Cardiac septum (tissue), 1 donor: ENCODE measurements around the gene CCL27. TPM values are rescaled to one million over a fixed set of nuclear protein-coding genes. Genes with fewer than 3 reads are reported as not detected.
"Not testable (repeated sequence)": the region's sequence is repeated elsewhere in the genome, so short reads cannot be mapped to it uniquely, and the experiment has no call there.

Experiments
- DNase-seq: peaks from one replicate; pipeline ENCODE4 v3.0.0-alpha.2; 2020; ENCODE audit warnings: low spot score
- intact Hi-C: fragments of 100-400 bp; cut with DNase I; formaldehyde crosslinking; loops from one replicate; pipeline ENCODE4 v1.14.0; 2022
- total RNA-seq: library from RNA; stranded (reverse); fragmentation: NEBNext Ultra II Directional; extraction: Animal tissue kit (Norgen Biotek cat#: 25700); gene quantifications from one replicate; pipeline ENCODE4 v1.2.1, GENCODE V29; 2021
- donor health status: DM: no; HTN: no; CAD: no.

CCL27 gene
- total RNA-seq, 1 donor from 2014 or later = not detected

DNA sequence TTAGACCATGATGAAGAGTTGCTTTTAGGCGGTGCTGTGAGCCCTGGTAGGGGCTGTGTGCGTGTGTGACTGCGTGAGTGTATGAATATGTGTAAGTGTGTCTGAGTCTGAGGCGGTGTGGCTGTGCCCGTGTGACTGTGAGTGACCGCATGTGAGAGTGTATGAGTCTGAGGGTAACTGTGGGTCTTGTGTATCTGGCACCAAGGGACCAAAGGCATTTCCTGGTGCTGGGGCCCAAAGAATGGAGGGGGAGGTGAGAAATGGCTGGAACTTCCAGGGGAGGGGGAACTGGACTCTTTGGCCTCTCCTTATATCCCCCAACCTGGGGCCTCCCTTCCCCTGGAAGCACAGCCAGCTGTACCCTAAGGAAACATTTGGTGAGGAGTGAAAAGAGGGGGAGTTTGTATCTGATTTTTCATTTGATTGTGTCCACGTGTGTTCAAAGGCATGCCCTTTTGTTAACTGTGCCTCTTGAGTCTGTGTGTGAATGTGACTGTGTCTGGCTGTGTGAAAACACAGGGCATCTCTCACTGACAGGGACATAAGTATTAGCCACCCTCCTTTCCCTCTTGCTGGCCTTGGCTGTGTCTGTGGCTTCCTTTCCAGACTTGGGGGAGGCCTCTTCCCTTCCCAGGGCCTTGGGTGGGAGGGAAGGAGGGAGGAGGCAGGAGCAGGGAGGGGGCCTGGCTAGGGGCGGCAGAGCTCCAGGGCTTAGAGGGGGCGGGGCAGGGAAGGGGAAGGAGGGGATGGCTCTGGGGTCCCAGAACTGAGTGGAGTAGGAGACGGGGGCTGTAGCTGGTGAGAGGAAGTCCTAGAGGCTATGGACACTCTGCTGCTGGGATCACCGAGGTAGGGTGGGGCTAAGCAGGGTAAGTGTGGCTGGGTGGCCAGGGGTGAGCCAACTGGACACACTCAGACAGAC is 9.0 kb downstream of the CCL27 start:
- intact Hi-C loops = no loop called here
- no peak for DNase-seq

DNA sequence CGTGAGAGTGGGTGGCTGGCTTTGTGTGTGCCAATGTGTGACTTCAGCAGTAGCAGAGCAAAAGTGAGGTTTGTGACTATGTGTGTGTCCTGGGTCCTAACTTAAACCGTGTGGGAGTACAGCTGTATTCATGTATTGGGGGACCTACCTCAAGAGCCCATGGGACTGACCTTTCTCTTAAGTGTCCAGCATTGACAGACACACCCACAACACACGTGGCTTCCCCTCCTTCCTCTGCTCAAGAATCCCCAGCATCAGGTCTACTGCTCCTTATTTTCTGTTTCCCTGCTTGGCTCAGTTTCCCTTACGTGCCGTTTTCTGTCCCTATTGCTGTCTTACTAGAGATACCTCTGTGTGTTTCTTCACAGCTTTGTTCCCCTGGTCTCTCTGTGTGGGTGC is 9.9 kb downstream of the CCL27 start:
- DNase-seq = no peak
- intact Hi-C loops = no loop called here

DNA sequence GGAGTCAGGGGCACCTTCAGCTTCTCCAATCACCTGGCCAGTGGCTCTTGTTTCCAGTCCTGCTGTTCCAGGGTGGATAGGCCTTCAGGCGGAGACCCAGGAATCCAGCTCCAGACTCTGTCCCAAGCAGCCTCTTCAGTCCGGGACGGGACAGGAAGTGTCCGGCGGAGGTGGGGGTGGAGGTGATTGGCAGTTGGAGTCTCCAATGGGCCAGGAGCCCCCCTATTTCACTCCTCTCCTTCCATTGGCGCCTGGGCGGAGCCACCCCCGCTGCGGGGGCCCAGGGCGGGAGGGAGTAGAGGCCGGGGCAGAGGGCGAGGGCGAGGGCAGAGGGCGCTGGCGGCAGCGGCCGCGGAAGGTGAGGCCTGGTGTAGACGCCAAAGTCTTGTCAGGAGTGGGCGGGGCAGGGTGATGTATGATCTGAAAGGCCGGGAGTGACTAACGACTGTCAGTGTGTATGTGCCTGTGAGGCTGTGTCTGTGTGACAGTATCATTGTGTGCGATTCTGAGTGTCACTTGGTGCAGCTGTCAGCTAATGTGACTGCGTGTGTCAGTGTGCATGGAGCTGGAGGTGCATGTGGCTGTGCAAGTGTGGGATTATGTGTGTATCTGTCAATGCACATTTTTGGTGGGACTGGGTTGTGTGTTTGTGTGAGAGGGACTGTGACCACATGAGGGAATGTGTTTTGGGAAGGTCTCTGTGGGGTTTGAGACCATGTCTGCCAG is 10.4 kb downstream of the CCL27 start, which contains the start of gene IL11RA:
Gene IL11RA, plus strand, starts transcription at position 310 of the 726 bp plus-strand sequence. CDS start 3,033 bp downstream, outside the sequence.
- intact Hi-C loops = no loop called here

DNA sequence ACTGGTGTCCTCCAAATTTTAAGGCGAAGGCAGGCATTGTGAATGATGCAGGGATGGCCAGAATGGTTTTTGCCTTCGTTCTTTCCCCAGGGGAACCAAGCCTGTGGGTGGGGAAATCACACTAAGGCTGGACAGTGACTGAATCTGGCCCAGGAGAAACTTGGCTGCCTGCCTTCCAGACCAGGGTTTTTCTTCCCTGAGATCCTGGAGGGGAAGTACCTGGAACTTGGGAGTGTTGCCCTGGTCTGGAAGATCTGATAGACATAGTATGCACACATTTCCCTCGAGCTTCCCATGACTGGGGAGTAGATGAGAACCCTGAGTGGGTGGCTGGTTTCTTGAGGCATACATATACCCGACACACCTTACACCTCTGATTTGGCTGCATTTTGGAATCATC is 11.1 kb downstream of the CCL27 start:
- DNase-seq = no peak
- intact Hi-C loops = no loop called here

More for the DNA sequence above, 10.4 kb downstream of the CCL27 start, which contains the start of gene IL11RA:
- peak; percentile 94 for DNase-seq

DNA sequence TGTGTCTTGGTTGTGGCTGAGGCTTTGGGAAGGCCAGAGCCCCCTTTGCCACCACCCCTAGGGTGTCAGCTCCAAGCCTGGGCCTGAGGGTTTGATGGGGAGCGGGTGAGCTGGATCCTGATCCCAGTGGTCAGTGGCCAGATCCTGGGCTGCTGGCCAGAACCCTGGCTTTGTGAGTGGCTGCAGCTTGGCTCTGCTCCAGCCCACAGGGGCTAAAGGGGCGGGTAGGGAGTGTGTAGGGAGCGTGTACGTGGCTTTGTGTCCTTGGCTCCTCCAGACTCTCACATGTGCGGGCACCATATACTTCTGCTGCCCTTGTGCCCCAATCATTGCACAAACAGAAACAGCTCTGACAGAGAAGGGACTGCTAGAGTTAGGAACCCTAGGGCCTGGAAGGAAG is 11.6 kb downstream of the CCL27 start:
- no peak for DNase-seq
- intact Hi-C loops = no loop called here

DNA sequence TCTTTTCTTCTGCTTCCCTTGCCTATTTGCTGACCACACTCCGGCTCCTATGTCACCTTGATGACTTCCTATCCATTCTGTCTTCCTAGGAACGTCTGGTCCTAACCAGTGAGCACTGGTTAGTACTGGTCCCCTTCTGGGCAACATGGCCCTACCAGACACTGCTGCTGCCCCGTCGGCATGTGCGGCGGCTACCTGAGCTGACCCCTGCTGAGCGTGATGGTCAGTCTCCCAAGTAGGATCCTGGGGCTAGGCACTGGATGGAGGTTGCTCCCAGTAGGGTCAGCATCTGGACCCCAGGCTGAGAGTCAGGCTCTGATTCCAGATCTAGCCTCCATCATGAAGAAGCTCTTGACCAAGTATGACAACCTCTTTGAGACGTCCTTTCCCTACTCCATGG is 13.8 kb downstream of the CCL27 start:
- intact Hi-C loops = loop anchor here (5.0 kb wide), 2 partner anchors 36 to 54 kb away; partner anchors contain the start of gene RPP25L

DNA sequence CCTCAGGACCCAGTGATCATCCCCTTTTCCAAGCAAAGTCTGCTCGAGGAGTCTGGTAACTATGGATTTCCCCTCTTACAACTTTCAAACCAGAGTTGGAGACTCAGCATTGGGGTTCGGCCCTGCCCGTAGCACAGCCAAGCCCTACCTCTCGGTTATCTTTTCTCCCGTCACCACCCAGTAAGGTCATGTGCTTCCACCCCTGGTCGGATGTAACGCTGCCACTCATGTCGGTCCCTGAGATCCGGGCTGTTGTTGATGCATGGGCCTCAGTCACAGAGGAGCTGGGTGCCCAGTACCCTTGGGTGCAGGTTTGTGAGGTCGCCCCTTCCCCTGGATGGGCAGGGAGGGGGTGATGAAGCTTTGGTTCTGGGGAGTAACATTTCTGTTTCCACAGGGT is 14.8 kb downstream of the CCL27 start:
- intact Hi-C loops = loop anchor here (5.0 kb wide), 2 partner anchors 35 to 55 kb away; partner anchors contain the start of gene RPP25L
- DNase-seq = no peak

More for the DNA sequence above, 13.8 kb downstream of the CCL27 start:
- no peak for DNase-seq

DNA sequence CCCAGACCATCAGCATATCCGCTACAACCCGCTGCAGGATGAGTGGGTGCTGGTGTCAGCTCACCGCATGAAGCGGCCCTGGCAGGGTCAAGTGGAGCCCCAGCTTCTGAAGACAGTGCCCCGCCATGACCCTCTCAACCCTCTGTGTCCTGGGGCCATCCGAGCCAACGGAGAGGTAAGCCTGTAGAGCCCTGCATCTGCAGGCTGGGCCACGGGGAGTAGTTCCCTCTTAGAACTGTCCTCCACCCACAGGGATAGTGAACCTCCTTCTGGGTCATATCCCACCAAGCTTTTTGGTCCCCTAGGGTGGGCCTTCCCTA is 15.4 kb downstream of the CCL27 start:
- no peak for DNase-seq
- intact Hi-C loops = loop anchor here (5.0 kb wide), 2 partner anchors 35 to 55 kb away; partner anchors contain the start of gene RPP25L

DNA sequence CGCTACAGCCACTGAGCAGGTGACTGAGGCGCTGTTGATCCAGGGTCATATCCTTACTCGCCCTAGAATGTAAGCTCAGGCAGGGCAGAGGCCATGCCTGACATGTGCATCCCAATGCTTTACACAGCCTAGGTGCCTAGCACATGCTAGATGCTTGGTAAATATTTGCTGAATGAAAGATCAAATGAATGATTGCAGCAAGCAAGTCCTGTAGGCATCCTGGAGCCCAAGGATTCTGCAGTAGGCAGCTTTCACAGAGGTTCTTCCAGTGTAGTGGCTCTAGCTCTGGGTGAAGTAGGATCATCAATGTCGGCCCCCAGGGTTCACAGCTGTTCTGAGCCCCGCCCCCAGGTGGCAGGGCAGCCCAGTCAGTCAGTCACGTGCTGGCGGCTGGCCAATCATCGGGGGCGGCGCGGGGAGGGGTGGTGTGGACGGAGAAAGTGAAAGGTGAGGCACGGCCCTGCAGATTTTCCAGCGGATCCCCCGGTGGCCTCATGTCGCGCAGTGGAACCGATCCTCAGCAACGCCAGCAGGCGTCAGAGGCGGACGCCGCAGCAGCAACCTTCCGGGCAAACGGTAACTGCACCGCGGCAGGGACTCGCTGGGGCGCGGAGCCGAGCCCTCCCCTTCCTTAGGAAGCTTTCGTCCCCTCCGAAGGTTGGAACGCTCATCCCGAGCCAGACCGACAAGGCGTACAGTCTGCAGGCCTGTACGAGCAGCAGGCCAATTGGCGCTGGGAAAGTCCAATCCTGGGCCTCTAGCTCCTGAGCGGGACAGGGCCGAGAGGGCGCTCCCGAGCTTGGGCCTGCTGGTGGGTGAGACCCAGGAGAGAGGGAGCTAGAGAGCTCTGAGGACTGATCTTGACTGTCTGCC is 16.0 kb downstream of the CCL27 start, which contains the start of gene GALT:
Gene GALT, plus strand, starts transcription at position 465 of the 873 bp plus-strand sequence. Its CDS starts 30 bp downstream, at position 495.
- peak; percentile 99 for DNase-seq
- intact Hi-C loops = loop anchor here (5.0 kb wide), 2 partner anchors 34 to 56 kb away; partner anchors contain the start of gene RPP25L

DNA sequence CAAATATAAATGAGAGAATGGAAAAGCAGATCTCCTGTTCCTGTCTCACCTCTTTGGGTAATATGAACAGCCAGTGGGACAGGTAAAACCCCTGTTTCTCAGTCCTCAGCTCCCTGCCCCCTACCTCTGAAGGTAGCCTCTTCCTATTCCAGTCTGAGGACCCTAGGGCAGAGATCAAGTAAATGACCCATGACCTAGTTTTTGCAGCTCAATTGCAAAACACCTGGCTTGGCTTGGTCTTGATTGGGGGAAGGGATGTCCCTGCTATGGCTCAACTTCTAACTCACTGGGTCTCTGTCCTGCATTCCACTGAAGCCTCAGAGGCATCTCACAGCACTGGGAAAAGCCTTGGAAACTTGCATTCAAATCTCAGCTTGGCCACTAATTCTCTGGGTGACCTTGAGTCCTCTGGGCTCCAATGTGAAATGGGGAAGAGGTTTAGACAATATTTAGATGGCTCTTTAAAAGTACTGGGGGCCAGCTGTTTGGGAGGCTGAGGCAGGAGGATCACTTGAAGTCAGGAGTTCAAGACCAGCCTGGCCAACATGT is 17.6 kb downstream of the CCL27 start:
- intact Hi-C loops = loop anchor here (5.0 kb wide), 2 partner anchors 33 to 57 kb away; partner anchors contain the start of gene RPP25L
- DNase-seq = no peak

DNA sequence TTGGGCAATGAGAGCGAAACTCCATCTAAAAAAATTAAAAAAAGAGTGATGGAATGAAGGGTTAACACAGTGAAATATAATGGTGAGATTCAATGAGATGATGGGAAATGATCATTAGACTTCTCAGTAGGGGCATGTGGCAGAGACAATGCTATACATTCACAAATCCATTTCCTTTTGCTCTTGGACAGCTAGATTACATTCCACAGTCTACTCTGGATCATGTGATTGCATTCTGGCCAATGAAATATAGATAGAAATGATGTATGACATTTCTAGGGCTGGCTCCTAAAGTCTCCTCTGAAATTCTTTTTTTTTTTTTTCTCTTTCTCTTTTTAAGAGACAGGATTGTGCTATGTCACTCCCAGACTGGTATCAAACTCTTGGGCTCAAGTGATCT is 19.8 kb downstream of the CCL27 start:
- intact Hi-C loops = no loop called here
- DNase-seq = no peak

DNA sequence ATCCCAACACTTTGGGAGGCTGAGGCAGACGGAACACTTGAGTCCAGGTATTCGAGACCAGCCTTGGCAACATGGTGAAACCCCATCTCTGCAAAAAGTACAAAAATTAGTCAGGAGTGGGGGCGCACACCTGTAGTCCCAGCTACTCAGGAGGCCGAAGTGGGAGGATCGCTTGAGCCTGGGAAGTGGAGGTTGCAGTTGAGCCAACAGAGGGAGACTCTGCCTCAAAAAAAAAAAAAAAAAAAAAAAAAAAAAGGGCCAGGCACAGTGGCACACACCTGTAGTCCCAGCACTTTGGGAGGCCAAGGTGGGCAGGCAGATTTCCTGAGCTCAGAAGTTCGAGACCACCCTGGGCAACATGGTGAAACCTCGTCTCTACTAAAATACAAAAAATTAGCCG is 23.1 kb downstream of the CCL27 start:
- DNase-seq, intact Hi-C loops: not testable (repeated sequence)

DNA sequence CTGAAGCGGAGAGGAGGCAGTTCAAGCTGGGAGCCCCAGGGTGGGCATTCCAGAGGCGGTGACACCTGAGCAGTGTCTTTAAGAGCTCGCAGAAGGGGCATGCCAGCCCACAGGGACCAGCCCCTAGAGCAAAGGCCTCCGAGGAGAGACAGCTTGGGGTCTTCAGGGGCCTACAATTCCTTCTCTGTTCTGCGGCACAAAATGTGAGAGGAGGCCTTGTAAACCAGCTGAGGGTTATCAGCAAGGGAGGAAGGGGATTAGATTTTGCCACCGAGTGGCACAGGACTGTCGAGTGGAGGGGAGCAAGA is 24.4 kb downstream of the CCL27 start:
- intact Hi-C loops = no loop called here
- no peak for DNase-seq

DNA sequence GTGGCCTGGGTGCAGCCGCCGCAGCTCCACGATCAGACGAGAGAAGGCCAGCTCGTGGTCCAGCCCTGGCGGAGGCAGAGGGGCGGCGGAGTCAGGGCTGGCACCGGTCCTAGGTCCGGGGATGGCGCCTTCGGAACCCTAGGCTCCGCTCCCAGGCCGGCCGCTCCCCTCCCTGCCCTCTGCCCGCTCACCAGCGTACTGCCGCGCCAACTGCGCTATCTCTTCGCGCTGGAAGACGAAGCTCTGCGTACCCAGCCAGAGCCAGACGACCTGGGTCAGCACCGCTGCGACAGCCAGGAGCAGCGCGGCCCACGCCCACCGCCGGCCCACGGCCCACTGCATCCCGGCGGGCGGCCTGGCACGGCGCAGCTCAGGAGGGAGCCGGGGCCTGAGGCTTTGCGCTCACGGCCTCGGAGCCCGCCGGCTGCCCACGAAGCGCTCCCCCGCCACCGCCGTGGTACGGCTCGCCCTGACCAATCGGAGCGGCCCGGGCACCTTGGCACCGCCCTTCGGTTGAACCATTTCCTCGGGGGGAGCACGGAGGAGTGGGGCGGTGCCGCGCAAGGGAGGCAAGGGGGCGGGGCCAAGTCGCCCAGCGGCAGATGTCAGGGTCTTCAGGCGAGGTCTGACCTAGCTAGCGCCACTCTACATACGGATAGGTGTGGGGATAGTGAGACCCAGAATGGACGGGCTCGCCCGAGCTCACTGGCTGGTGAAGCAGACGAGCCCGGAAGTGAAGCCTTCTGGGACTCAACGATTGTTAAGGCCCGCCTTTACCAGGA is 24.9 kb downstream of the CCL27 start, which contains the start of gene SIGMAR1:
Gene SIGMAR1, minus strand, starts transcription at position 432 of the 782 bp plus-strand sequence. Its CDS starts 90 bp downstream, at position 342.
- DNase-seq = peak; percentile 97

DNA sequence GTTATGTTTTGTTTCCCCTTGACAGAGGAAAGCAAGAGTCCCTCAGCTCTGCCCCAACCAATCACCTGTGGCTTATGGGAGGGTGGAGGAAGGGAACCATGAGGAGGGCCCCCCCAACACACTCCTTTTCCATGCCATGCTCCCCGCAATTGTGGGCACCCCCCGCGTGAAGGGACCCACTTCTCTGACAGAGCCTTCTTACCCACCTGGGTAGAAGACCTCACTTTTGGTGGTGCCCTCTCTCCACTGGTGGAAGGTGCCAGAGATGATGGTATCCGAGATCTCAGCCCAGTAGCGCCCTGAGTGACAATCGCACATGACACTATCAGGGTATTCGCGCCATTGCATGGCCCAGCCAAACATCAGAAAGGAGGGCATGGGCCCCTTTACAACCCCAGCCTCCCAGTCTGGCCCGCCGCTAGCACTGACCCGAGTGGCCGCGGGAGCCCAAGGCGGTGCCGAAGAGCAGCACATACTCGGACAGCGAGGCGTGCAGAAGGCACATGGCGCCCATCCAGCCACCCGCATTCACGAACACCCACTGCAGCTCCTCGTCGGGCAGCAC is 25.6 kb downstream of the CCL27 start:
- DNase-seq = no peak
- intact Hi-C loops = no loop called here

More for the DNA sequence above, 24.9 kb downstream of the CCL27 start, which contains the start of gene SIGMAR1:
- intact Hi-C loops = no loop called here

DNA sequence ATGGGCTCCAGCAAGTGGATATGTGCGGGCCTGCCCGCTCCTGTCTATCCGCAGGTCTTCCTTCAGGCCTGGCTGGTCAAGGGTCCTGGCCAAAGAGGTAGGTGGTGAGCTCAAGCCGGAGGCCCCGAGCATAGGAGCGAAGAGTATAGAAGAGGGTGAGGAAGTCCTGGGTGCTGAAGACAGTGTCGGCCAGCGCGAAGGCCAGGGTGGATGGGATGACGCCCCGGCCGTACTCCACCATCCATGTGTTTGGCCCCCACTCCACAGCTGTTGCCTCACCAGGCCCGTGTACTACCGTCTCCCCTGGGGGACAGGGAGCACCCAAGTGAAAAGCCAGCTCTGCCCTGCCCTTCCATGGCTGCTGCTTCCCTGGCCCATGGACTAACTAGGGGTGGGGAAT is 26.9 kb downstream of the CCL27 start:
- no peak for DNase-seq
- intact Hi-C loops = no loop called here

DNA sequence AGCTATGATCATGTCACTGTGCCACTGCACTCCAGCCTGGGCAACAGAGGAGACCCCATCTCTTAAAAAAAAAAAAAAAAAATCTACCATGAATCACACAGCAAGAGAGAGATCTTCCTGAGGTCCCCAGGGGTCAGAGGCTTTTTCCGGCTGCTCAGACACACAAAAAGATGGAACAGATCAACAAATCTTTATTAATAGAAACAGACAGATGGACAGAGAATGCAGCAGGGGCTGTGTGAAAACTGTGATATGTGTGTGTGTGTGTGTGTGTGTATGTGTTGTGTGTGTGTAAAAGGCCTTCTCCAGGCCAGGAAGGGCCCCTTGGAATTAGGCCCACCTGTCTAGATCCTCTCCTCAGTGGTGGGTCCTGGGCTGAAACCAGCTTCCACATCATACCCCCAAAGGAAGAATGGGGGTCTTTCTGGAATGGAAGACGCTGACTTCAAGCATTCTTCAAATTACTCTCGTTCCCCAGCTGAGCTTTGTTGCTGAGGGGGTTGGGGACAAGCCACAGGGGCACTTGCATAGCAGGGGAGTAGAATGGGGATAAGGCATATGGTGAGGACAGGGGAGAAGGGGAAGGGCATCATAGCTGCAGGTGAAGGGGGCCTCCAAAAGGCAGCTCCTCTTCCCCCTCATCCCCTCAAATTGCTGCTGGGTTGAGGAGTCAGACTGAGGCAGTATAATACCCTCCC is 27.8 kb downstream of the CCL27 start:
- intact Hi-C loops = loop anchor here (1.0 kb wide), 1 partner anchor 21 kb away; no protein-coding TSS in a partner anchor

More for the DNA sequence above, 27.8 kb downstream of the CCL27 start:
- DNase-seq = no peak
